HG02610 (cell line): ENCODE data around the gene PDE7B.

Experiments used
- ATAC-seq: cut with Tn5 transposase; IDR thresholded peaks from one replicate; pipeline ENCODE4 v1.9.1; 2021; ENCODE audit warnings: mild to moderate bottlenecking, moderate library complexity; ENCODE audit not compliant: unreplicated experiment

PDE7B gene

GRCh38 chr6:135922746-135923145 lies 71.2 kb downstream of the PDE7B start:
- no peak for ATAC-seq

- no peak for ATAC-seq
These were observed 81.2 kb downstream of the PDE7B start for GRCh38 chr6:135932651-135933050.

- no peak for ATAC-seq
These were observed 84.6 kb downstream of the PDE7B start for GRCh38 chr6:135935941-135936601.

- no peak for ATAC-seq
These were observed 85.1 kb downstream of the PDE7B start for GRCh38 chr6:135936606-135937005.

- no peak for ATAC-seq
These were observed 85.6 kb downstream of the PDE7B start for GRCh38 chr6:135937106-135937505.

GRCh38 chr6:135938576-135939207 lies 87.2 kb downstream of the PDE7B start:
- ATAC-seq, result no peak

- ATAC-seq, result no peak
These were observed 87.7 kb downstream of the PDE7B start for GRCh38 chr6:135939208-135939591.

- ATAC-seq, result no peak
These were observed 89.2 kb downstream of the PDE7B start for GRCh38 chr6:135940616-135941167.

- ATAC-seq, result no peak
These were observed 89.9 kb downstream of the PDE7B start for GRCh38 chr6:135941275-135942025.

GRCh38 chr6:135944120-135944519 lies 92.6 kb downstream of the PDE7B start:
- no peak for ATAC-seq

- no peak for ATAC-seq
These were observed 95.2 kb downstream of the PDE7B start for GRCh38 chr6:135946674-135947073.

GRCh38 chr6:135950669-135951068 lies 99.2 kb downstream of the PDE7B start:
- ATAC-seq, result no peak

GRCh38 chr6:135951169-135951568 lies 99.7 kb downstream of the PDE7B start:
- ATAC-seq, result no peak

GRCh38 chr6:135953818-135954217 lies 102.3 kb downstream of the PDE7B start:
- no peak for ATAC-seq

GRCh38 chr6:135955099-135955498 lies 103.6 kb downstream of the PDE7B start:
- ATAC-seq, result no peak

GRCh38 chr6:135962731-135963130 lies 111.2 kb downstream of the PDE7B start:
- no peak for ATAC-seq

GRCh38 chr6:135970750-135971149 lies 119.2 kb downstream of the PDE7B start:
- no peak for ATAC-seq

- no peak for ATAC-seq
These were observed 119.8 kb downstream of the PDE7B start for GRCh38 chr6:135971351-135971750.

- ATAC-seq, result no peak
These were observed 120.6 kb downstream of the PDE7B start for GRCh38 chr6:135972150-135972549.

- ATAC-seq, result no peak
These were observed 121.1 kb downstream of the PDE7B start for GRCh38 chr6:135972586-135972985.

- ATAC-seq, result no peak
These were observed 122.9 kb downstream of the PDE7B start for GRCh38 chr6:135974426-135974825.

- ATAC-seq, result no peak
These were observed 125.1 kb downstream of the PDE7B start for GRCh38 chr6:135976585-135976984.
